Keratinocyte (primary cell): ENCODE data around the gene DMD. TPM values are rescaled to one million over a fixed set of nuclear protein-coding genes. Genes with fewer than 3 reads are reported as not detected.

Experiments used
- DNase-seq: peaks from one replicate; pipeline ENCODE4 v3.0.0-alpha.2; 2011; ENCODE audit warnings: low read depth, missing footprints, low spot score
- FAIRE-seq: peaks from 2 replicates; lab custom pipeline; 2011; peaks lifted over from hg19 to GRCh38; lab: Jason Lieb, UNC
- H2AFZ ChIP-seq: 2 replicates; pipeline ENCODE4 v1.6.0; 2012; ENCODE audit warnings: low read length, control low read depth, inconsistent platforms; ENCODE audit not compliant: control insufficient read depth
- H3K27ac ChIP-seq: 2 replicates; pipeline ENCODE4 v1.5.1; 2011; ENCODE audit warnings: low read length; ENCODE audit not compliant: control insufficient read depth, insufficient read depth
- H3K27me3 ChIP-seq: 3 replicates; pipeline ENCODE4 v1.6.0; 2011; ENCODE audit warnings: low read length; ENCODE audit not compliant: control insufficient read depth, insufficient read depth; ENCODE audit errors: extremely low read depth
- H3K36me3 ChIP-seq, 2 experiments: 2 replicates in 1 of 2; 3 replicates in 1 of 2; pipeline ENCODE4 v1.5.1; 2011; ENCODE audit warnings: low read length in 2 of 2, mild to moderate bottlenecking in 1 of 2; ENCODE audit not compliant: control insufficient read depth in 2 of 2, insufficient read depth in 2 of 2; ENCODE audit errors: extremely low read depth in 1 of 2
- H3K4me1 ChIP-seq: 3 replicates; pipeline ENCODE4 v1.5.1; 2011; ENCODE audit warnings: low read length; ENCODE audit not compliant: control insufficient read depth, insufficient read depth; ENCODE audit errors: extremely low read depth
- H3K4me2 ChIP-seq: 3 replicates; pipeline ENCODE4 v1.6.0; 2011; ENCODE audit warnings: low read depth, low read length; ENCODE audit not compliant: control insufficient read depth, insufficient read depth; ENCODE audit errors: extremely low read depth
- H3K4me3 ChIP-seq, 3 experiments: fragments of 200-600 bp in 1 of 3; sonication (generic) in 1 of 3; 2 replicates in 2 of 3; 3 replicates in 1 of 3; pipeline ENCODE4 v1.5.1; 2011 to 2016; ENCODE audit warnings: low read length in 3 of 3, mild to moderate bottlenecking in 3 of 3, control low read depth in 2 of 3, inconsistent platforms in 1 of 3, low read depth in 1 of 3, mixed read lengths in 1 of 3, mixed run types in 1 of 3, moderate library complexity in 1 of 3; ENCODE audit not compliant: control insufficient read depth in 2 of 3, insufficient read depth in 2 of 3; ENCODE audit errors: extremely low read depth in 1 of 3
- H3K79me2 ChIP-seq: 2 replicates; pipeline ENCODE4 v1.6.0; 2012; ENCODE audit warnings: low read length; ENCODE audit not compliant: control insufficient read depth, insufficient read depth
- H3K9ac ChIP-seq: 3 replicates; pipeline ENCODE4 v1.6.0; 2011; ENCODE audit warnings: low read length; ENCODE audit not compliant: control insufficient read depth, insufficient read depth; ENCODE audit errors: extremely low read depth
- H3K9me1 ChIP-seq: 3 replicates; pipeline ENCODE4 v1.6.0; 2011; ENCODE audit warnings: low read length; ENCODE audit not compliant: control insufficient read depth, insufficient read depth; ENCODE audit errors: extremely low read depth
- H3K9me3 ChIP-seq: 2 replicates; pipeline ENCODE4 v1.5.1; 2012; ENCODE audit warnings: low read depth, low read length; ENCODE audit not compliant: control insufficient read depth
- H4K20me1 ChIP-seq: 3 replicates; pipeline ENCODE4 v1.6.0; 2011; ENCODE audit warnings: low read length; ENCODE audit not compliant: control insufficient read depth, insufficient read depth; ENCODE audit errors: extremely low read depth
- CTCF ChIP-seq, 3 experiments: IDR thresholded peaks in 1 of 3; conservative IDR thresholded peaks in 1 of 3; optimal IDR thresholded peaks in 1 of 3; 2 replicates in 2 of 3; 3 replicates in 1 of 3; pipeline versions ENCODE3 to v1.5.1; 2011; ENCODE audit warnings: low read length in 3 of 3, mild to moderate bottlenecking in 3 of 3, moderate library complexity in 2 of 3, control low read depth in 1 of 3, inconsistent platforms in 1 of 3; ENCODE audit not compliant: insufficient read depth in 2 of 3; ENCODE audit errors: extremely low read depth in 1 of 3
- EZH2 ChIP-seq: IDR thresholded peaks from one replicate; pipeline ENCODE4 v1.6.1; 2012; ENCODE audit warnings: inconsistent platforms, mild to moderate bottlenecking, low read length, moderate library complexity
- dilution Hi-C: fragments of 300-500 bp; cut with MboI; formaldehyde crosslinking; loops from one replicate; pipeline ENCODE4 v1.7.0; 2020; ENCODE audit warnings: low sequenced_read_pairs; ENCODE audit not compliant: extremely low pct_ligation_motif_present
- polyA plus RNA-seq, 5 experiments: library from polyadenylated mRNA; depleted of rRNA in 3 of 5; stranded (reverse) in 3 of 5; stranded (forward) in 1 of 5; unstranded in 1 of 5; fragments of >200 nt; gene quantifications; 1 replicate in 1 of 5; 2 replicates in 3 of 5; 3 replicates in 1 of 5; pipeline versions ENCODE4 v1.2.1 to v1.2.3, GENCODE V29; 2011 to 2012; ENCODE audit warnings: missing spikeins in 2 of 5, low read depth in 1 of 5, low replicate concordance in 1 of 5

Gene DMD
- polyA plus RNA-seq, 1 donor (not counting 4 experiments of a cell fraction or from before 2014, with no cell fraction given): 8.9 TPM

- H4K20me1 ChIP-seq: no peaks in the 10 kb centered on the region
- H3K79me2 ChIP-seq: no peaks in the 10 kb centered on the region
- H3K4me2 ChIP-seq: no peak overlapping the region
- H3K9ac ChIP-seq: no peak overlapping the region
- no peaks in the 10 kb centered on the region for H3K4me1 ChIP-seq
- dilution Hi-C loops: no loop called here
- no peak for FAIRE-seq
- no peak for TF ChIP-seq CTCF (optimal IDR thresholded peaks at IDR 0.05 in 1 of 3, IDR thresholded peaks at IDR 0.05 in 1 of 3, conservative IDR thresholded peaks at IDR 0.05 in 1 of 3; ENCODE audit: extremely low read depth in 1 of 3, insufficient read depth in 2 of 3, low read length in 3 of 3)
- no peak for TF ChIP-seq EZH2
- no peaks in the 10 kb centered on the region for H3K36me3 ChIP-seq
- H3K27ac ChIP-seq: no peak overlapping the region
- no peaks in the 10 kb centered on the region for H3K9me3 ChIP-seq
- H2AFZ ChIP-seq: no peak overlapping the region
- H3K4me3 ChIP-seq: no peak overlapping the region
- no peaks in the 10 kb centered on the region for H3K27me3 ChIP-seq
- no peak for DNase-seq
- H3K9me1 ChIP-seq: no peaks in the 10 kb centered on the region
Observed at GRCh38 chrX:31807165-31807564, 1404.2 kb downstream of the DMD start.

GRCh38 chrX:31805781-31806180 lies 1405.6 kb downstream of the DMD start:
- Histone ChIP-seq H3K9me3 (no peaks in the 10 kb centered on the region), H4K20me1 (no peaks in the 10 kb centered on the region), H3K4me1 (no peaks in the 10 kb centered on the region), H3K79me2 (no peaks in the 10 kb centered on the region), H3K4me3 (no peak overlapping the region), H3K9me1 (no peaks in the 10 kb centered on the region), H3K36me3 (no peaks in the 10 kb centered on the region), H3K4me2 (no peak overlapping the region), H3K27ac (no peak overlapping the region), H2AFZ (no peak overlapping the region), H3K27me3 (no peaks in the 10 kb centered on the region), H3K9ac (no peak overlapping the region)
- no peak for TF ChIP-seq CTCF (optimal IDR thresholded peaks at IDR 0.05 in 1 of 3, IDR thresholded peaks at IDR 0.05 in 1 of 3, conservative IDR thresholded peaks at IDR 0.05 in 1 of 3; ENCODE audit: extremely low read depth in 1 of 3, insufficient read depth in 2 of 3, low read length in 3 of 3)
- TF ChIP-seq EZH2: no peak
- dilution Hi-C loops: no loop called here
- no peak for FAIRE-seq
- no peak for DNase-seq
